CD1c-positive myeloid dendritic cell (primary cell): ENCODE data around the gene CAMKK2.

ENCODE experiments used
- DNase-seq: peaks from one replicate; pipeline ENCODE4 v3.0.0-alpha.2; 2016; ENCODE audit errors: extremely low spot score

Gene CAMKK2

DNA sequence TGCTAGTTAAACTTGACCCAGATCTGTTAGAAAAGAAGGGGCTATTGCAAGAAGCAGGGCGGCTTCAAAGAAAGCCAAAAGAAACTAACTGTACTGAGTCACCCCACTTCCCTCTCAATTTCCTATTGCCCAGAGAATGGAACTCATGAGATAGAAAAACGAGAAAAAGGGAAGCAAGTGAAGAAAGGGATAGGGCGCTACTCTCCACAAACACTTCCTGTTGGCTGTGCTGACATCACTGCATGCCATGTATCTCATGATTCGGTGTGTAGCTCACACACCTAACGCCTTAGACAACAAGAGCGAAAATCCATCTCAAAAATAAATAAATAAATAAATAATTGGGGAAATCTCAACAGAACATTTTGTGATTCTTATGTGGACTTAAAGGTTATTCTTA, 99.6 kb downstream of the CAMKK2 start:
- DNase-seq, result peak; percentile 91

DNA sequence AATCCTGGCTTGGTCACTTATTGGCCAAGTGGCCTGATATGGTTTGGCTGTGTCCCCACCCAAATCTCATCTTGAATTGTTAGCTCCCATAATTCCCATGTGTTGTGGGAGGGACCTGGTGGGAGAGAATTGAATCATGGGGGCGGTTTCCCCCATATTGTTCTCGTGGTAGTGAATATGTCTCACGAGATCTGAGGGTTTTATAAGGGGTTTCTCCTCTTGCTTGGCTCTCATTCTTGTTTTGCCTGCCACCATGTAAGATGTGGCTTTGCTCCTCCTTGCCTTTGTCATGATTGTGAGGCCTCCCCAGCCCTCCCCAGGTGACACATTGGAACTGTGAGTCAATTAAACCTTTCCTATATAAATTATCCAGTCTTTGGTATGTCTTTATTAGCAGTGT, 105.4 kb downstream of the CAMKK2 start:
- DNase-seq, result no peak

DNA sequence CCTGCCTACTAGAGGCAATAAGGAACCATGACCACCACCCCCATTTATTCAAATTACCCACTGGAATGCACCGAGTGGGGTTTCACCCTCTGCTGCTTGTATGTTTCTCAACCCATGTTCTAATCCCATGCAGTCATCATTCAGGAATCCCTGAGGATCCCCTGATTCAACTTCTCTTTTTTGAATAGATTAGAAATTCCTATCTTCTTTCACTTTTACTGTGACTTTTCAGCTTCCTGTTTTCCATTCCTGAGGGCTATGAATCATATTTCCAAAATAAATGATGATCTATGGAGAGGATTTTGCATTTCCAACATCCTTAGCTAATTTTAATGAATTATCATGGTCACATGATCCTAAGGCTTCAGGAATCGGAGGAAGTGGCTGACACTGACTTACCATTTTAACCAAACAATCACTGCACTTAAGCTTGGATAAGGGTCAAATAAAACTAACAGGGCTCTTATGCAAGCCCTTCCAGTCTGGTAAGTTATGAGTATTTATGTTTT, 105.9 kb downstream of the CAMKK2 start:
- DNase-seq, result peak; percentile 95

DNA sequence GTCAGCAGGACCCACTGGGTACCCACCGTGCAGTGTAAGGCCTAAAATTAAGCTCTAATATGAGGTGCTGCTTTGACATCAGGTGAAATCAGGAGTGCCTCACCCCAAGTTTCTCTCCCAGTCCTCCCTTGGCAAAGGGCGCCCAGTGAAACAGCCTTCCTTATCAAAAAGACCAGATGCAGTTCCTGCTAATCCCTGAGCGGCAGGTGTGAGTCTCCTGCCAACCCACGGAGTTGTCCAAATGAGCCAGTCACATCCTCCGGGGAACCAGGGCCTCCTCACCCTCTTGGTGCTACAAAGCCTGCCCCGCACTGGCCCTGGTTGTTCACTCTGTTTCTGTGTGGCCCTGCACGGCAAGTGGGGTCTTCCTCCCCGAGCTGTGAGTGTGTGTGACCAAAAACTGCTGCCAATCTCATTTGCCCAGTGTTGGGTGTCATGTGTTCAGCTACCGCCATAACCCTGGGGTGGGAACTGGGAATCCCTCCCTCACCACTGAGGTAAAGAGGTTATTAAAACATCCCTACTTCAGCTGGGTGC, 106.8 kb downstream of the CAMKK2 start:
- no peak for DNase-seq

DNA sequence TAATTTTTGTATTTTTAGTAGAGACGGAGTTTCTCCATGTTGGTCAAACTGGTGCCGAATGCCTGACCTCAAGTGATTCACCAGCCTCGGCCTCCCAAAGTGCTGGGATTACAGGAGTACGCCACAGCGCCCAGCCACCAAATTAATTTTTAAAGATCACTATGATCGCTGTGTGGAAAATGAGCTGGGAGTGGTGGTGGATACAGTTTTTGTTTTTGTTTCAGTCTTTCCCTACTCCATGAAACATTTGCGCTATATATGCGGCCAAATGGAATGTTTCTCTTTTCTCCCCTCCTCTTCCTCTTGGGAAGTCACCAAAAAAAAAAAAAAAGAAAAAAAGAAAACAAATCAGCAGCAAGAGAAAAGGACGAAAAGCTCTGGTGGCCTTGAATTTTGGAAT, 107.4 kb downstream of the CAMKK2 start:
- DNase-seq, result no peak

DNA sequence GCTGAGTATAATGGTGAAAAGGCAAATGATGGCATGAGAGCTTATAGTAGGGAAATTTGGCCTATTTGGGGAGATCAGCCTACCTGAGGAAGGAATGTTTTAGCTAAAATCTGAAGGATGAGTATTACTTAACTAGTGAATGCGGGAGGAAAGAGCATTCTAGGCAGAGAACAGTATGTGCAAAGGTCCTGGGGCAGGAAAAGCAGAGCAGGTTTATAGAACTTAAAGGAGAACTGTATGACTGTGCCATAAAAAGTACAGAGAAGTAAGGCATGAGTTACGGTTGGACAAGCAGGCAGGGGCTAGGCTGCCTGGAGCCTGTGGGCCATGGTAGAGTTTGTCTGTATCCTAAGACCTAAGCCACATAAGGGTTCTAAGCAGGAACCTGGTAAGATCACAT, 108.3 kb downstream of the CAMKK2 start:
- no peak for DNase-seq
